Hepatocyte (in vitro differentiated cells): ENCODE data around the gene GALNT18.

Experiments
- EZH2 ChIP-seq: fragments of 200-600 bp; sonication (generic); IDR thresholded peaks from 2 replicates; pipeline ENCODE4 v1.6.1; 2016; ENCODE audit warnings: antibody characterized with exemption, mild to moderate bottlenecking, borderline replicate concordance
- EZH2phosphoT487 ChIP-seq: fragments of 200-600 bp; sonication (generic); IDR thresholded peaks from one replicate; pipeline ENCODE4 v1.6.1; 2018; ENCODE audit warnings: antibody characterized with exemption, mild to moderate bottlenecking, low read depth, moderate library complexity; ENCODE audit not compliant: unreplicated experiment, severe bottlenecking
- TF ChIP-seq, protein P1 (sequence below): fragments of 200-600 bp; sonication (generic); IDR thresholded peaks from 2 replicates; pipeline ENCODE4 v1.5.1; 2016; ENCODE audit warnings: antibody characterized with exemption, mild to moderate bottlenecking; ENCODE audit not compliant: poor library complexity

DNA sequence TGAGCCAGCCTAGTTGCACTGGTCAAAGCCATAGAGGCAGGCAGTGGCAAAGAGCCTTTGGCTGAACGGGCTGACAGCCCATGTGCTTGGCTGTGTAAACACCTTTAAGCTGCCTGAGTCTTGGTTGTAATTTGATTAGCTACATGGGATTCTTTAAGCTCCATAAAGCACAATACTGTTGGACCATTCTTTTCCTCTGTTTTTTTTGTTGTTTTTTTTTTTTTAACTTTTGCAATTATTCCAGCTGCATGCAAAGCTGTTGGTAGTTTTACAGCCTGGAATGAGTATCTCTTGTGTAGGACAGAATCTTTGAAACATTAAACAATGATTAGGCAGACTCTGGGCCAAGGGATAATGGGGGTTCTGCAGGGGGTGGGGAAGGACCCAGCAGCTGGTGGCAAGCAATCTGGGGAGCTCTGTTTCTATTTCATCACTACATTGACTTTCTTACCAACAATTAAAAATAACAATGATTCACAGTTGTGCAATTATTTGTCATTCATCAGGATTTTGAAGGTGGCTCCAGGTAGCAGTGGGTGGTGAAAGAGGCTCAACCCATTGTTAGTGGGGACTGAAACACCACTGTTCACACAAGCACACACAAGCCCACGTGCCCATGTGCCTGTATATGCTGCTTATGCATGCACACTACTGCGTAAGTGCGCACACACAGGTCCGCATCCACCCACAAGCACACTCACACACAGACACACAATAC is 199.2 kb downstream of the GALNT18 start:
- TF ChIP-seq EZH2phosphoT487 (no peak), EZH2 (no peak)
- TF ChIP-seq, protein P1, sequence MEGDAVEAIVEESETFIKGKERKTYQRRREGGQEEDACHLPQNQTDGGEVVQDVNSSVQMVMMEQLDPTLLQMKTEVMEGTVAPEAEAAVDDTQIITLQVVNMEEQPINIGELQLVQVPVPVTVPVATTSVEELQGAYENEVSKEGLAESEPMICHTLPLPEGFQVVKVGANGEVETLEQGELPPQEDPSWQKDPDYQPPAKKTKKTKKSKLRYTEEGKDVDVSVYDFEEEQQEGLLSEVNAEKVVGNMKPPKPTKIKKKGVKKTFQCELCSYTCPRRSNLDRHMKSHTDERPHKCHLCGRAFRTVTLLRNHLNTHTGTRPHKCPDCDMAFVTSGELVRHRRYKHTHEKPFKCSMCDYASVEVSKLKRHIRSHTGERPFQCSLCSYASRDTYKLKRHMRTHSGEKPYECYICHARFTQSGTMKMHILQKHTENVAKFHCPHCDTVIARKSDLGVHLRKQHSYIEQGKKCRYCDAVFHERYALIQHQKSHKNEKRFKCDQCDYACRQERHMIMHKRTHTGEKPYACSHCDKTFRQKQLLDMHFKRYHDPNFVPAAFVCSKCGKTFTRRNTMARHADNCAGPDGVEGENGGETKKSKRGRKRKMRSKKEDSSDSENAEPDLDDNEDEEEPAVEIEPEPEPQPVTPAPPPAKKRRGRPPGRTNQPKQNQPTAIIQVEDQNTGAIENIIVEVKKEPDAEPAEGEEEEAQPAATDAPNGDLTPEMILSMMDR, result no peak
